ENCODE measurements around the gene NEBL. TPM values are rescaled to one million over a fixed set of nuclear protein-coding genes. Genes with fewer than 3 reads are reported as not detected.

Gene NEBL
- total RNA-seq, 1 donor from 2014 or later: 4.6 TPM

GRCh38 chr10:20742737-20743541, 154.2 kb downstream of the NEBL start:
- no peak for DNase-seq (ENCODE audit: low read depth)
- no peak overlapping the region for H3K4me3 ChIP-seq (ENCODE audit: low read depth, low read length)
- TF ChIP-seq CTCF (conservative IDR thresholded peaks at IDR 0.05; ENCODE audit: low read depth, low read length): no peak

GRCh38 chr10:20740120-20740519, 157.0 kb downstream of the NEBL start:
- TF ChIP-seq CTCF (conservative IDR thresholded peaks at IDR 0.05; ENCODE audit: low read depth, low read length): no peak
- no peak overlapping the region for H3K4me3 ChIP-seq (ENCODE audit: low read depth, low read length)
- DNase-seq (ENCODE audit: low read depth): no peak

- no peak for DNase-seq (ENCODE audit: low read depth)
- no peak overlapping the region for H3K4me3 ChIP-seq (ENCODE audit: low read depth, low read length)
- TF ChIP-seq CTCF (conservative IDR thresholded peaks at IDR 0.05; ENCODE audit: low read depth, low read length): no peak
Observed at GRCh38 chr10:20737107-20737506, 160.0 kb downstream of the NEBL start.
